ENCODE measurements around the gene SCD5.

Gene SCD5

DNA sequence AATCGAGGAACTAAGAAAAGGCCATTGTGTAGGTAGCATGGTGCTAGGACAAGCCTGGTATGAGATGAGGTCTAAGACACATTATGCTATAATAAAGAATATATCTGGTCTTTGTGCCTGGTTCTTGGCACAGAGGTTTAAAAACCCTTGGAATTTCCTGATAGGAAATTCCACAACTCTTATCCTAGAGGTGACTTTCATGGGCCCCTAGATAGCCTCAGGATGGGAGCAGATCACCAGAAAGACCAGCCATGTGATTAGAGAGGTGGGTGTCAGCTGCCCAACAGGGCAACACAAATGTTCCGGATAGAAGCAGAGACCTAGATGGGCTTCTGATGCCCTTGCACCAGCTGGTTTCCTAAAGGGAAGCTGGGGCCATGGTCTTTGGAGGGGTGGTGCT is 107.2 kb downstream of the SCD5 start:
- no peak for DNase-seq (ENCODE audit: low read depth in 2 of 2)

- DNase-seq (ENCODE audit: low read depth in 2 of 2): no peak
Observed at GRCh38 chr4:82688091-82688795, 110.4 kb downstream of the SCD5 start.

DNA sequence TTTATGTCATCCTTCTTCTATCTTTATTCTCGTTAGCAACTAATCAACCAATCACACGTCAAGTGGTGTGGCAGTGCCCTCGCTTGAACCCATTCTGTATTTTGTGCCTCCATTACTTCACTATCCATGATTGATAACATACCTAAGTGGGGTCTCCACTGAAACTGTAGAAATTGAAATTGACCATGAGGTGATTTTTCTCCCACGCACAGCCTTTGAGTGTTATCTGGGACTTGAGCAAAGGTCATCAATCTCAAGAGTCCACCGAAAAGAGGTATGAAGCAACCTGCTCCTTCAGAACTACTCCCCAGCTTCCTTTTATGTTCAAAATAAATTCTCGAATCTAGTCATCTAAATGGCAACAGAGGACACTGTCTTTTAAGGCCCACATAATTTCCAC is 111.1 kb downstream of the SCD5 start:
- no peak for DNase-seq (ENCODE audit: low read depth in 2 of 2)

GRCh38 chr4:82681754-82682153 is 116.8 kb downstream of the SCD5 start:
- no peak for DNase-seq (ENCODE audit: low read depth in 2 of 2)

DNA sequence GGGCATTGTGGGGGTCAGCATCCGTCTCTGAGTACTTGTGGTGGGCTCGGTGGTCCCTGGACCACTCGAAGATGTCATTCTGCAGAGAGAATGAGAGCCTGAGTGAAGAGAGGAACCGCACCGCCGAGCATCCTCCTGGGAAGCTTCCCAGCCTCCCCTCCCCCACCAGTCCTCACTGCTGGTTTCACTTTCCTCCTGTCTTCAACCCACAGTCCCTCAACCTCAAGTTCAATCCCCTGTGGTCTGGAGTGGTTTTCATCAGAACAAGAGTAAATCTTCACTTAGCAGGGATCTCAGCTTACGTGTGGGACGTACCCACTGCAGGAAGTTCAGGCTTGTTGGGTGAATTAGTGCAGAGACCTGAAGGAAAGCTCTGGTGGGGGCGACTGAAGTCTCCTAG is 117.8 kb downstream of the SCD5 start:
- no peak for DNase-seq (ENCODE audit: low read depth in 2 of 2)

- no peak for DNase-seq (ENCODE audit: low read depth in 2 of 2)
Observed at GRCh38 chr4:82679531-82679930, 119.1 kb downstream of the SCD5 start.

DNA sequence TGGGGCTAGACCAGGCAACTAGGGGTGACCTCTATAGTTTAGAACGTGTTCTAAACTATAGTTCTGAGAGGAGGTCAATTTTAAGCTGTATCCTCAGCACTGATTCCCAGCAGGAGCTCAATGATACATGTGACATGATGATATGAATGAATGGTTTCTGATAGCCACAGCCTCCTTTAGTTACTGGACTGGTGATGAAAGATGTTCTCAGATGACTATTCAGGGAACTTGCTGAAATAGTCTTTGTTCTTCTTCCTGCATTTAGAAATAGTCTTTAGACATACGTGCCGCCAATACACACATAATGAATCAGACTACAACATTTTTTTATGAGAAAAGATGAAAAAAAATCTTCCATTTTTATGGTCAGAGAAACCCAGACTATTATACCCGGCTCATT is 120.5 kb downstream of the SCD5 start:
- DNase-seq (ENCODE audit: low read depth in 2 of 2): no peak

- DNase-seq (ENCODE audit: low read depth in 2 of 2): no peak
Observed at GRCh38 chr4:82677327-82677726, 121.3 kb downstream of the SCD5 start.

- DNase-seq (ENCODE audit: low read depth in 2 of 2): no peak
Observed at GRCh38 chr4:82667761-82668480, 130.7 kb downstream of the SCD5 start.

GRCh38 chr4:82666970-82667665 is 131.5 kb downstream of the SCD5 start:
- DNase-seq (ENCODE audit: low read depth in 2 of 2): no peak

- no peak for DNase-seq (ENCODE audit: low read depth in 2 of 2)
Observed at GRCh38 chr4:82661181-82661992, 137.2 kb downstream of the SCD5 start.

DNA sequence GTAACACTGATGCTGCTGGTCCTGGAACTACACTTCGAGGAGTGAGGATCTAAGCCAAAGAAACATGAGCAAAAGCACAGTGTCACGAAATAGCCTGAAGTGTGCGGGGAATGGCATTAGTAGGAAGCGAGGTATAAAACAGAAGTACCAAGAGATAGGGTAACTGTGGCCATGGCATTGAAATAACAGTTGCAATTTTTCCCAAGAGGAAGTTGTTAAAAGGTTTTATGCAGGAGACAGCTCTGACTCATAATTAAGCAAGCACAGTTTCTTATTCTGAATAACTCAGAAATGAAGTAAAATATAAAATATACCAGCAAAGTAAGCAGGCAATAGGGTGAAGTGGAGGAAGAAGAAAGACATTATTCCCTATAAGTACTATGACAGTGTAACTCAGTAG is 146.5 kb downstream of the SCD5 start:
- no peak for DNase-seq (ENCODE audit: low read depth in 2 of 2)

GRCh38 chr4:82650868-82651267 is 147.7 kb downstream of the SCD5 start:
- no peak for DNase-seq (ENCODE audit: low read depth in 2 of 2)

DNA sequence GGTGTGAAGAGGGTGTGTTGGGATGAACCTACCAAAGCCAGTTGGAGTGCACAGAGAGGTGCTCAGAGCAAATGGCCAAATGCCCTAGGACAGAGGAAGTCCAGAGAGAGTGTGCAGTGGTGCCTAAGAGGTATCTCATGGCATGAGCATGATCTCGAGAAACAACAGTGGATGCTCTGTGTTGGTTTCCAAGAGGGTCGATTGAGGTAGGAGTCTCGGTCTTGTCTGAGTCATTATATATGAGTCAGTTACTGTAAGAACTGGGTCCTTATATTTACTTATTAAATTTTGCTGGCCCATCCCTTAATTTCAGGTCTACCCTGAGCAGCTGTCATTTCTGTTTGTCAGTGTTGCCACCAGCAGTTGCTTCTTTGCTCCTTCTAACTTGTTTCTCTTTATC is 150.2 kb downstream of the SCD5 start:
- no peak for DNase-seq (ENCODE audit: low read depth in 2 of 2)

GRCh38 chr4:82645936-82646565 is 152.5 kb downstream of the SCD5 start:
- DNase-seq (ENCODE audit: low read depth in 2 of 2): no peak

- no peak for DNase-seq (ENCODE audit: low read depth in 2 of 2)
Observed at GRCh38 chr4:82644734-82645126, 153.9 kb downstream of the SCD5 start.

- DNase-seq (ENCODE audit: low read depth in 2 of 2): no peak
Observed at GRCh38 chr4:82643994-82644733, 154.4 kb downstream of the SCD5 start.

GRCh38 chr4:82642331-82642730 is 156.3 kb downstream of the SCD5 start:
- DNase-seq (ENCODE audit: low read depth in 2 of 2): no peak

GRCh38 chr4:82640540-82640939 is 158.1 kb downstream of the SCD5 start:
- DNase-seq (ENCODE audit: low read depth in 2 of 2): no peak

GRCh38 chr4:82639971-82640370 is 158.6 kb downstream of the SCD5 start:
- DNase-seq (ENCODE audit: low read depth in 2 of 2): no peak

GRCh38 chr4:82638479-82638878 is 160.1 kb downstream of the SCD5 start:
- DNase-seq (ENCODE audit: low read depth in 2 of 2): no peak
